Measurements from ENCODE around the gene HAVCR2.

The HAVCR2 gene

GRCh38 chr5:157108976-157109375, at the start of gene HAVCR2:
TSS of gene HAVCR2 (minus strand) at chr5:157109044. CDS start at chr5:157108983, 61 bp downstream.
- DNase-seq = peak; percentile 65

- DNase-seq = no peak
Measured at GRCh38 chr5:157157293-157157891, 48.5 kb upstream of the HAVCR2 start.

GRCh38 chr5:157155297-157155696, 46.5 kb upstream of the HAVCR2 start:
- DNase-seq = no peak

GRCh38 chr5:157150995-157151394, 42.2 kb upstream of the HAVCR2 start:
- no peak for DNase-seq

DNA sequence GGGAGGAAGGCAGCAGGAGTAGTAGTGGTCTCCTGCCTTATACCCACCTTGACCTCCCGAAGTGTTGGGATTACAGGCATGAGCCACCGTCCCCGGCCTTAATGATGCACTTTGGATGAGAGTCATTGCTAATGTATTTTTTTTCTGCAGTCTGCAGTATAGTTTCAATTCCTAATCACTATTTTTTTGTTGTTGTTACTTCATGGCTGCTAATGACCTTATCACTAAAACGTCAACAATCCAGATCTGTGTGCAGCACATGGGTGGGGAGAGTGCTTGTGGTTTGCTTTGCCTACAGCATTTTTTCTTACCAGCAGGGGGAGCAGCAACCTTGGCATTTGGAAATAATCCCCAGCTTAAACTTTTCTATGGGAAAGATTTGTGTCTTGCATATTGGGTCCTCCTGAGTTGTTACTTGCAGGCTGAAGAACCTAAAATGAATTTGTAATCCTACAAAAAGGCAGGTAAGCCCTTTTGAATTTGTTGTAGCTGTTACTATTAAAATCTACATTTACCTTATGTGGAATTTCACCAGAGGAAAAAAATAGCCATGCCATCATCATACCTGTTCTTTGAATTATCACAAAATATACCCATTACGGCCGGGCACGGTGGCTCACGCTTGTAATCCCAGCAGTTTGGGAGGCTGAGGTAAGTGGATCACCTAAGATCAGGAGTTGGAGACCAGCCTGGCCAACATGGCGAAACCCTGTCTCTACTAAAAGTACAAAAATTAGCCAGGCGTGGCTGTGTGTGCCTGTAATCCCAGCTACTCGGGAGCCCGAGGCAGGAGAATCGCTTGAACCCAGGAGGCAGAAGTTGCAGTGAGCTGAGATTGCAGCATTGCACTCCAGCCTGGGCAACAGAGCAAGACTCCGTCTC, 40.1 kb upstream of the HAVCR2 start:
- peak; percentile 75 for DNase-seq

DNA sequence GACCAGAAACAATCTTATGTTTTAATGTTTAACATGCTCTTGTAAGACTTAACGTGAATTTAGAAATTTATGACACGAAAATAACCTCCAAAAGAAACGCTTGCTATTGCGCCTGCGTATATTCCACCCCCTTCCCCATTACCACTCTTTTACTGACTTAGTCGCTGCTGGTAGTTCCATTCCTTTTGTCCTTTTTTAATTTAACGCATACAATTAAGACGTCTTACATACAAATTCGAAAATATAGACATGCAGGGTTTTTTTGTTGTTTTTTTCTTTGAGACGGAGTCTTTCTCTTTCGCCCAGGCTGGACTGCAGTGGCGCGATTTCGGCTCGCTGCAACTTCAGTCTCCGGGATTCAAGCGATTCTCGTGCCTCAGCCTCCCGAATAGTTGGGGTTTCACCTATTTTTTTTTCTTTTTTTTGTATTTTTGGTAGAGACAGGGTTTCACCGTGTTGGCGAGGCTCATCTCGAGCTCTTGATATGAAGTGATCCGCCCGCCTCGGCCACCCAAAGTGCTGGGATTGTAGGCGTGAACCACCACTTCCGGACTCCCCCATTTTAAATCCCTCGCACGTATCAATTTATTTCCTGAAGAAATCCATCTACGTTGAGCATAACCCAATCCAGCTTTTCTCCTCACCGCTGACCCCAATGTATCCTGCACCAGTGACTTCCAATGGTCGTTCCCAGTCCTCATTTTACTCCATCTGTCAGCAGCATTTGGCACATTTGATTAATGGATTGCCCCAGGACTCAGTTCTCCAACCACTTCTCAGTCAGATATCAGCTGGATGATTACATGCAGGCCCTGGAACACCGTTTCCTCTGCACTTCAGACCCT, 34.5 kb upstream of the HAVCR2 start:
- DNase-seq = peak; percentile 48

DNA sequence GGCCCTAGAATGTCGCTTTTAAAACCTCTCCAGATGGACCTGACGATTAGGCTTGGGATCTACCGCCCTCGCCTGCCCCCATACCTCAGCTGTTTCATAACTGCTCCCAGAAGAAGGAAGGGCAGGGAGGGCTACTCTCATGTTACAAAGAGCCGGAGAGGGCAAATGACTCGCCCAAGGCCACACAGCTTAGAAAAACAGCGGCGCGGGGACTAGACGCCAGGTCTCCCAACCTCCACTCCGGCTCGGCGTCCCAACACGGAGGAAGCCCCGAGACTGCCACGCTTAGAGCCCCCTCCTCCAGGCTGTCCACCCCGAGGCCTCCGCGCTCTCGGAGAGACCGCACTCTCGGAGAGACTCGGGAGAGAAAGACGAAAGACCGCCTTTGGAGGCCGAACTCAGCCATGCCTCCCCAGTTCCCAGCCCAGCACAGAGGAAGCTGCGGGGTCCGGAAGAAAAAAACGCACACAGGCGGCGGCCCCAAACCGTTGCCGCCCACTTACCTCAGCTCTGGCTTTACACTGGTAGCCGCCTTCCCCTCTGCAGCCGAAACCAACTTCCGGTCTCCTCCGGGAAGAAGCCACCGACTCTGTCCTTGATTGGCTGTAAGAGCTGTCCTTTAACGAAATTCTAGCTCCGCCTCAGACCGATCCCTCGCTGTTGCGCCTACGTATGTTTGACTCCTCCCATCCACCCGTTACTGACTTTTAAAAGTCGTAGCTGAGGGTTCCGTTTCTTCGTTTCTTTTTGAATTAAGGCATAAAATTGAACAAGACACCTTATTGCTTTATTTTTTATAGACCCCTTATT, 33.7 kb upstream of the HAVCR2 start, which contains the start of gene MED7:
Gene MED7, minus strand, starts transcription at position 549 of the 810 bp plus-strand sequence. CDS start 3,434 bp downstream, outside the sequence.
- DNase-seq = peak; percentile 97

- DNase-seq = no peak
Measured at GRCh38 chr5:157137691-157138090, 28.8 kb upstream of the HAVCR2 start.

DNA sequence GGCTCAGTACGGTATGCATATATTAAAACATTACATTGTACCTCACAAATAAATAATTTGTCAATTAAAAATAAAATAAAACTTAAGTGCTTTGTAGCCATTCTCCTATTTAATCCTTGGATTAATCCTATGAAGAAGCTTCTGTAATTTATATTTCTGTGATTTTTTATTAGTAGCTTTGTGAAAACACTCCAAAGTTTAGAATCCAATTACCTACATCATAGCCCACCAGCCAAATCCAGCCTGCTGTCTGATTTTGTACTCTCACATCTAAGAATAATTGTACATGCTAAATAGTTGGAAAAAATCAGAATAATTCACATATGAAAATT, 23.4 kb upstream of the HAVCR2 start:
- no peak for DNase-seq

DNA sequence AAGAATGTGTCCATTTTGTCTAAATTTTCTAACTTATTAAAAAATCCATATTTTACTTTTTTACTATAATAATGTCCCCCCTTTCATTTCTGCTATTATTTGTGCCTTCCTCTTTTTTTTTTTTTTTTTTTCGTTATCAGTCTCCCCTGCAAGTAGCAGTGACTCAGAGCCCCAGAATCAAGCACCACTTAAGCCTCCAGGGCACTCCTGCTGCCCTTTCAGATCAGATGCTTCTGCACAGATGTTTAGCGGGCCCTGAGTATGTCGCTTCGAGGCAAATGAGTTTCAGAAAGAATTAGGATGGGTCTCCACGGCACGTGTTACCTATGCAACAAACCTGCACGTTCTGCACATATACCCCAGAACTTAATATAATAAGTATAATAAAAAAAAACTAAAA, 22.1 kb upstream of the HAVCR2 start:
- no peak for DNase-seq

- no peak for DNase-seq
Measured at GRCh38 chr5:157121709-157122108, 12.9 kb upstream of the HAVCR2 start.

DNA sequence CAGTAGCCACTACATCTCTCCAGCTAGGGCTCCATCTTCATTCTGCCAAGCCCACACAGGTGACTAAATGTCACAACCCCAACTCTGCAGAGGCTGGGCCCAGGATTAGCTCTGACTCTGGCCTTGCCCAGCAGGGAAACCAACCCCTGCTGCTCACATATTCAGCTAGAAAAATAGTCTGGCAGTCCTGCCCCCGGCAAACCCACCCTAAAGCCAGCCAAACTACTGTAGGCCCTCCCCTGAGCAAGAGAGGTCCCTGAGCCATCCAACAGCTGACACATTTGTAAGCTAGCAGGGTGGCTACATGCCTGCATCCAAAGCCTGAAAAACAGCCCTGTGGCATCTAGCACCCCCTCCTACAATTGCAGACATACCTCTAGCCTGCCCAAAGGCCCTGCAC, 11.3 kb upstream of the HAVCR2 start:
- no peak for DNase-seq

GRCh38 chr5:157116483-157116954, 7.7 kb upstream of the HAVCR2 start:
- DNase-seq = no peak

DNA sequence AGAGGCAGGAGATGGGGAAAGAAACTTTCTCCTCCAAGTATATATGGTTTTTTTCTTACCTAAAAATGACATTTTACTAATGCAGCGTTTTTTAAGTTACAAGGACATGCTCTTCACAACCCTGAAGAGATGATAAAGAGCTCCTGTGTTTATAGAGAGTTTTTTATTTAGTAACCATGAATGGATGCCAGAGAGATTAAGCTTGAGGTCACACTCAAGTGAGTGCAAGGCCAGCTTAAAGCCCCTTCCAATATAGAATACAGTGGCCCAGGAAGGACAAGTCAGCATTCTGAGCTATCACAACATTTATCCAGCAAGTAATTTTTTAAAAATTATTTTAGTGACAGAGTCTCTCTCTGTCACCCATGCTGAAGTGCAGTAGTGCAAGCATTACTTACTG, 6.7 kb upstream of the HAVCR2 start:
- no peak for DNase-seq

DNA sequence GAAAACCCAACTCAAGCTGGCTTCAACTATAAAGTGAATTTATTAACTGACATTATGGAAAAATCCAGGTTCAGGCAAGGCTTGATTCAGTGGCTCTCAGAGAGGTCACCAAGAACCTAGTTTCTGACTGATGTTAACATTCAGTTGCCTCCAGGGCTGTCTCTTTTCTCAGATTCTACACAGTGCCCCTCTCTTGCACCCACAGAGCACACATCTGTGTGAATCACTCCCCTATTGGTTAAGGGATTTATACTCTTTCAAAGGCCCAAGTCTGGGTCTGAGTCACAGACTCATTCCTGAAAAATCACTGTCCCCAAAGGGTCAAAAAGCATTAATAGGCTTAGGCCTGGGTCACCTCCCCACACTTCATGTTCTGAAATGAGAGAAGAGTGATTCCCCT, 6.2 kb upstream of the HAVCR2 start:
- no peak for DNase-seq

DNA sequence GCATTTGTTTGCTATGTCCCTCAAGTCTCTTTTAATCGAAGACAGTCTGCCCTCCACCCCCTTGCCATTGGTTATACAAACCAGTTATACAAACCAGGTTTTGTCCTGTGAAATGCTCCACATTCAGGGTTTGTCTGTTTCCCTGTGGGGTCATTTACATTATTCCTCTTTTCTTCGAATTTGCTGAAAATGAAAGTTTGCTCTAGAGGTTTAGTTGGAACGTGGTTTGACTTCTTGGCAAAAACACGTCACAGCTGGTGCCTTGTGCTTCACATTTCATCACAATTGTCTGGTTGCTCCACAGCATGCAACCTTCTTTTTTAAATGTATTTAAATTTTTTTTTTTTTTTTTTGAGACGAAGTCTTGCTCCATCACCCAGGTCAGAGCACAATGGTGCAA, 4.2 kb upstream of the HAVCR2 start:
- DNase-seq = peak; percentile 42

DNA sequence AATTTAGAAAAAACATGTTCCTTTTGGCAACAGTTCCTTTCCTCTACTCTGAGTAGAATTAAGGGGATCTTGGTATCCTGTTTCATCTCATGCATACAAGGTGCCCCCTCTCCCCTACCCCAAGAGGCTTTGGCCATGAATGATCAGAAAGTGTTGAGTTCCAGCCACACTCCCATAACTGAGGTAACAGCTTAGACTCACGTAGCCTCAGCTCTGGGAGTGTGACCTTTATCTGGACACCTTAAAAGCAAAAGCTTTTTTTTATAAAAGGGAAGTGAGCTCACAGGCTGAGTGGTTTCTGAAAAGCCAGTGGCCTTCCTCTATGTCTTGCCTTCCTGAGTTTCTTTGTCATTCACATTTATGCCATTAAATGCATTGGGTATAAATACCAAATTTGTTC, 900 bp upstream of the HAVCR2 start:
- DNase-seq = peak; percentile 28

DNA sequence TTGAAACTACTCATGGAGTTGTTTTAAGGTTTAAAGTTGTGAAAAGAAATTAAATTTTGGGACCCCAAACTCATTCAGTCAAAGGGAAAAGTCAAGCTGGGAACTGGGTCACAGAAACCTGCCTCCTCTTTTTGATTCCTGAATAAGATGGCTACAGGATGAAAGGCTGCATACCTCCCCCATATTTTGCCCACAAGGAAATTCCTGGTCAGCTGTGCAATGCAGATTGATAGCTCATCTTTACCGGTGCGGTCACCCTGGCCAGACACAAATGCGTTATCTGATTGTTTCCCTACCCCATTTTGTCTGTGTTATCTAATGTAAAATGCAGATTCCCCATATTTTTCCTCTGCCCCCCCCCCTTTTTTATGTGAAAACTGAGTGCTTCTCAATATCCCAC, 1.3 kb downstream of the HAVCR2 start:
- no peak for DNase-seq

- DNase-seq = peak; percentile 52
Measured at GRCh38 chr5:157106630-157107461, 2.0 kb downstream of the HAVCR2 start.

DNA sequence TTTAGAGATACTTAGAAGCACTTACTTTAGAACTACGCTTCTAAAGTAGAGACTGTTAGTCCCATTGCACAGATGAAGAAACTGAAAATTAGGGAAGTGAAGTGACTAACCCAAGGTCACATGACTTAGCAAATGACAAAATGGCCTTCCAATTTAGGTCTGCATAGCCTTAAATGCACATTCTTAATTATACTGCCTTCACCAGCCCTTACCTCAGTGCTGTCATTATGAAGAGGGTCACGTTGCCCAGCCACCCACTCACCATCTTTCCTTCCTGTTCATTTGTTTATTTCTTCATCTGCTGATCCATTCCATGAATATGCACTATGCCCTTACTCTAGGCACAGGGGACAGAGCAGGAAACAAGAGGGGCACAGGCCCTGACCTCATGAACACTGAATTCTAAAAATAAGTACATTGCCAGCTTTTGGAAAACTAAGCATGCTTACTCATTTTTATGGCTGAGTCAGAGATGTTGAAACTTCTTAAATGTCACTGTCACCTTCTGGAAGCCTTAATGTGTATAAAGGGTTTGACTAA, 8.6 kb downstream of the HAVCR2 start:
- peak; percentile 53 for DNase-seq

GRCh38 chr5:157088342-157088990, 20.4 kb downstream of the HAVCR2 start:
- no peak for DNase-seq
